ENCODE results near the gene SASS6.

DNA sequence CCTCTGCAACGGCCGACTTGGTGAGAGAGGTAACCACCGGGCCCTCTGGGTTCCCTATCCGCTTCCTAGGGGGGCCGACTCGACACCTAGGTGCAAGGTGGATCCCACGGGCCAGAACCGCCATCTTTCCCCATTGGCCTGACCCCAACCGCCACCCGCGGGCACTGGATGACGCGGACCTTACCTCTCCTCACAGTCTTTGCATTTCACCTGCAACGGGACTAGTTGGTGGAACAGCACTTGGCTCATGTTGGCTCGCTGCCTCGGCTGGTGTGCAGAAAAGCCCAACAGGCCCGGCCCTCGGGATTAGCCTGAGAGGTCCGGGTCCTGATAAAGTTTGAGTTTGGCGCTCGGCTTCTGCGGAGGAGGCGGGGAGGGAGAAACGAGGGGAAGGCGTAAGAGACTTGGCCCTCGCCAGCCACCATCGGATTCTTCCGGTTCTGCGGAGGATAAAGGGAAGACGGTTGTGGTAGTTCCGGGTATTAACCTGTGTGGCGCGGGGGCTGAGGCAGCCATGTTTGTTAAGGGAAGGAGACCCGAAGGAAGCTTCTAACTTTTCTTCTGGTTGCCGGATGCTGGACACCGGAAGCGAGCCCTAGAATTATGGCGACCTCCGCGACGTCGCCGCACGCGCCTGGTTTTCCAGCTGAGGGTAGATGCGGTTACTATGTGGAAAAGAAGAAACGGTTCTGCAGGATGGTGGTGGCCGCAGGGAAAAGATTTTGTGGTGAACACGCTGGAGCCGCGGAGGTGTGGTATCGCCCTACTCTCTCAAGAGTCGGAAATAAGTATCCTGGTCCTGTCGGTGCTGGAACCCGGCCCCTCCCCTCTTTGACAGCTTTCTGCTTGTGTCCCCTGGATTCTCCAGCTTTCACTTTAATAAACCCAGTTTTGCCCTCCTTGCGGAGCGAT lies at the start of gene SASS6, which contains the start of gene TRMT13:
- TF ChIP-seq, protein P1, sequence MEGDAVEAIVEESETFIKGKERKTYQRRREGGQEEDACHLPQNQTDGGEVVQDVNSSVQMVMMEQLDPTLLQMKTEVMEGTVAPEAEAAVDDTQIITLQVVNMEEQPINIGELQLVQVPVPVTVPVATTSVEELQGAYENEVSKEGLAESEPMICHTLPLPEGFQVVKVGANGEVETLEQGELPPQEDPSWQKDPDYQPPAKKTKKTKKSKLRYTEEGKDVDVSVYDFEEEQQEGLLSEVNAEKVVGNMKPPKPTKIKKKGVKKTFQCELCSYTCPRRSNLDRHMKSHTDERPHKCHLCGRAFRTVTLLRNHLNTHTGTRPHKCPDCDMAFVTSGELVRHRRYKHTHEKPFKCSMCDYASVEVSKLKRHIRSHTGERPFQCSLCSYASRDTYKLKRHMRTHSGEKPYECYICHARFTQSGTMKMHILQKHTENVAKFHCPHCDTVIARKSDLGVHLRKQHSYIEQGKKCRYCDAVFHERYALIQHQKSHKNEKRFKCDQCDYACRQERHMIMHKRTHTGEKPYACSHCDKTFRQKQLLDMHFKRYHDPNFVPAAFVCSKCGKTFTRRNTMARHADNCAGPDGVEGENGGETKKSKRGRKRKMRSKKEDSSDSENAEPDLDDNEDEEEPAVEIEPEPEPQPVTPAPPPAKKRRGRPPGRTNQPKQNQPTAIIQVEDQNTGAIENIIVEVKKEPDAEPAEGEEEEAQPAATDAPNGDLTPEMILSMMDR (IDR thresholded peaks at IDR 0.05) = peak in 1 of 6 experiments; percentile 36
- peak in 1 of 2 donors; percentile 55 for TF ChIP-seq POLR2A (IDR thresholded peaks at IDR 0.05)

All from thyroid gland (tissue), 4 donors.